D341Med (cell line): ENCODE results near the gene POFUT2.

Experiments
- DNase-seq: peaks from one replicate; pipeline ENCODE4 v3.0.0; 2012; ENCODE audit warnings: low spot score

Gene POFUT2

GRCh38 chr21:45282283-45283034 lies 5.2 kb downstream of the POFUT2 start:
- DNase-seq = no peak

DNA sequence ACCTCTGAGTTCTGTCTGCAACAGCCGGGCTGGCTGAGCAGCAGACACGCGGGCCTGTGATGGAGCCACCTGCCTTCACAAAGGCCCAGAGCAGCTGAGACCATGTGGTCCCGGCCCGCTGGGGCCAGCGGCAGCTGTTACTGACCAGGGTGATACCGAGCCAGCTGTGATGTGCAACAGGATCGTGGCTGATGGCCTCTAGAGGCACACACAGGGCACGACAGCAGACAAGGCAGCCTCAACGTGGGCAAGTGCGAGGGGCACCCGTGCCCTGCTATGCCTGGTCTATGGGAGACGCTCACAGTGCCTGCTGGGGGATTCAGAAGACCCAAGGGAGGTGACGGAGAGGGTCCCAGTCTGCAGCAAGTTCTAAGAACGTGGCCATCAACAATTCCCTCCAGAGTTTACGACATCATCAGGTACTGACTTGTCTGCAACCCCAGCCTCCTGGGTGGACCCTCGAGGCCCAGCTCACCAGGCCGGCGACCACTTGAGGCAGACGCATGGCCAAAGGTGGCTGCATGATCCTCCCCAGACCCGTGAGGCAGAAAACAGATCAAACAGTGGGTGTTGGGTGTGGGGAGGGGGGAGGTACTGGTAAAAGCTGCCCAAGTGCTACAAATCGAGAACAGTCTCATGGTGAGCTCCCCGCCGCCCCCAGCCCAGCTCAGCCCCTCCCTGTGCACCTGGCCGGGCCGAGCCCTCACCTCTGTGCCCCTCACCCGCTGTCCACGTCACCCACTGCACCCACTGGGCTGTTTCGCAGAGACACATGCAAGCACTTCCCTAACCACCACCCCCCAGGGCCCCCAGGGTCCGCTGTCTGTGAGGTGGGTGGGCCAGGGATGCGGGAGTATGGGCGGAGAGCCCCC lies 6.0 kb downstream of the POFUT2 start:
- DNase-seq = no peak

DNA sequence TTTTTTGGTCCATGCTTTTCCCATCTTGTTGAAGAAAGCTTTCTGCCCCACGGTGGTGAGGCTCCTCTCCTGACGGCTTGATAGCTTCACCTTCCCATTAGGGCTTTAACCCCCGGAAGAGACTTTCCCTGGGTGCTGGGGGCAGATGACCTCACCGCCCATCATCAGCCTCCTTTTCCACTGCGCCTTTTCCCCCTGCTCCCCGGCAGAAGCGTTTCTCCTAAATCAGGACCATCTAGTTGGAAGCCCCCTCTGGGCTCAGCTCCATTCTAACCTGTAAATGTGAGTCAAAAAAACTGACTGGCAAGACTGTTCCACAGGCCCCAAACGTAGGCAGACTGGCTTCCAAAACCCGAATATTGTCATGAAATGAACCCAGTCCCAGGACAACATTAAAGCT lies 6.7 kb downstream of the POFUT2 start:
- no peak for DNase-seq

DNA sequence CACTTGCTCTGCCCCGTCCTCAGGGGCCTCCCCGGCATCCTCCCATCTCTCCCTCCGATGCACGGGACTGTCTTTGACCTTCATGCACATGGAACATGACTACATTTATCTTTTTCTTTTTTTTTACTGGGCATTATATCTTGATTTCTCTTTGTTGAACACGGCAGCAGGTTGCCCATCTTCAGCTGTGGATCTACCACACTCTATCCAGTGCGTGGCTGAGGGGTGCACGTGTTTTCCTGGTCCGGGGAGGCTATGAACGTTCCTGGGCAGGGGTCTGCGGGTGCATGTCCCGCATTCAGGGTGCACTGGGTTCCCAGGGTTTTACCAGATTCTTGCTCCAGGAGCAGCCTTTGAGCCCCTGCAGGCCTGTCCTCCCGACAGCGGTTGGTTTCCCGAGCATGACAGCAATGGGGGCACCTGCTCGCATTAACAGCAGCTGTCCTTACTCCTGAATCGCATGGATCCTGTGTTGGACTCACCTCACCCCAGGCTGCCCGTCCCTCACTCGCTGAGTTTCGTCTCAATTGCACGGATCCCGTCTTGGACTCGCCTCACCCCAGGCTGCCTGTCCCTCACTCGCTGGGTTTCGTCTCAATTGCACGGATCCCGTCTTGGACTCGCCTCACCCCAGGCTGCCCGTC lies 7.4 kb downstream of the POFUT2 start:
- DNase-seq = no peak

DNA sequence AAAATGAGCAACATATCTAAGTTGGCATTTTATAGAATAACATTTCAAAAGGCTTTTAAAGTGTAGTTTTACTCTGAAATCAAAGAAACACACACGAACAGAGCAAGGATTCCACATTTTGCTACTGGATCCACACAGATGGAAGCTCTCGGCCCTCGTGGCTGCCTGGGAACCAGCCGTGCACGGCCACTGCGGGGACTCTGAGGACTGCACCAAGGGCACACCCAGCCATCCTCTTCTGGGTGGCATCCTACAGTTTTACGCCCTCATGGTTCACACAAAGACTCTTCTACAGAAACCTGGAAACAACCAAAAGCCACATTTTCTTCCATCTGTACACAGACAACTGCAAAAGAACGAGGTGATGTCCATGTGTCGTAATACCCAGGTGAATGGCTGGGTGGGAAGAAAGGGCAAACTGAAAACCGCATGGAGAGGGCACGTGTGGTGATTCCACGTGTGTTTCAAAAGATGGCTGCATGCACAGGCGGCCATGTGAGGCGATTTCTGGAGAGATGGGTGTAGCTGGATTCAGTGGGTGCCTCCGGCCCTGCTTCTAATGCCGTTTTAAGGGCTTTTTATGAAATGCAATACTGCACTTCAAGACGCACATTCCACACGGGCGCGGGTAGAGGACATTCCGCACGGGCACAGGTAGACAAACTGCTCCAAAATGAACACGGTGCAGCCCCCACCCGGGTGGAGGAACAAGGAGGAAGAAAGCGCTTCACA lies 8.1 kb downstream of the POFUT2 start:
- no peak for DNase-seq

DNA sequence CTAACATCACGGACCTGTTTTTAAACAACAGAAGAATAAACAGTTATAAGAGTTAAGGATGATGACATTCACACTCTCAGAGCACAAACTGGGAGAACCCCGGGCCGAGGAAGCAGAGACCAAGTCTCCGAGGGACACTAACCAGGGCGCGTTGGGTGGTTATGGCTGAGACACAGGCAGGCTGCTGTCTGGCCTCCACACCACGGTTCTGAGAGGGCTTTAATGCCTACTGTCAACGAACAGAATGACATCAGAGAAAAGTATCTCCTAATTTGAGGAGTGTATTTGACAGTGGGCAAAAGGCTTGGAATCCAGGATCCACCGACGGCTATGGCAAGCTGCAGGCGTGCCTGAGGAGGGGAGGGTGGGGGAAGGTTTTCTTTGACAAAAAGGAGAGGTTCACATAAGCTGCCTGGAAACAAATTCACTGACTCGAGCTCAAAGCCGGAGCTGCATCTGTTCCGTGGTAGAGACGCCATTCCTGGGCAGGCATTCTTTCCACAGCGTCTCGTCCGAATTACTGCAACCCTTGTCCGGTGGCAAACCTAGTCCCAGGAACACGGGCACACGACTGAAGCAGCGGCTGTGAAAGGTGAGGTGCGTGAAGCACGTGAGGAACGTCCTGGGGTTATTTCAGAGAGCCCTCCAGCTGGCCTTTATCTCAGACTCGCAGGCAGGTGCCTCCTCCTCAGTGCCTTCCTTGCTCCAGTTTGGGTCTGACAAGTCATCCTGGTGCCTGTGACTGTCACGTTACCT lies 9.4 kb downstream of the POFUT2 start:
- no peak for DNase-seq

DNA sequence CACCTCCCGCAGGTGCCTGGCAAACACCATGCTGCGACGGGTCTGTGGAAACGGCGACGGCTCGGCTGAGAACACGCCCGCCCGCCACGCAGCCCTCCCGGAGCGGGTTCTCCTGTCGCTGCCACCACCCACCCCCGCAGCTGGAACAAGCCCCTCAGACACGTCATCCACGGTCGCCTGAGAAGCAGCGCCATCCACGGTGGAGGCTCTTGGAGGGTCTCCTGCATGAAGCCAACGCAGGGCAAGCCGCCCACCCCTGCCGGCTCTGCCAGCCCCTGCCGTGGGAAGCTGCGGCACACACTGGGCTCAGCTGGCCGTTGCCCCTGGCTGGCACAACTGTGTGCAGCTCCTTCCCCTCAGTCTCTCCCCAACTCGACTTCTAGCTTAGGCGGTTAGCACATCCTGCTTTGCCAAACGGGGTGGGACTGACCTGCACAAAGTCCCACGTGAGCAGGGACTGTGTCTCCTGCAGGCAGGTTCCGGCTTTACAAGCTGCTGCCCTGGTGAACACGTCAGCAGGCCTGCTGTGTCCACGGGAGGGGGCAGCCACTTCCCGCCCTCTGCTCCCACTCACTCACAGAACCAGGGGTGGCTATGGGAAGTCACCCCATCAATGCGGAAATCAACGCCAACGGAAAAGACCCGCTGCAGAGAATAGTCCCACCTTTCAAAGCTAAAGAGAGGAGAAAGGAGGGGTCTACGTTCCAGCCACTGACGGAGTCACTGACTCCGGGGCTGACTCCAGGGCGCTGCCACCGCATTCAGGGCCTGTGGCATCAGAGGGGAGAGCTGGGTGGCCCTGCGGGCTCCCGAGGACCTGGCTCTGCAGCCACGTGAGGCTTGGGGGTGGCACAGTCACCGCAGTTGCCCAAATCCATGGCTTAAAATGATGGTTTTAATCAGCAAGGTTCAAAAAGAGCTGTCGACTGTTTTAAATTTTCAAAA lies 10.3 kb downstream of the POFUT2 start:
- DNase-seq = no peak

DNA sequence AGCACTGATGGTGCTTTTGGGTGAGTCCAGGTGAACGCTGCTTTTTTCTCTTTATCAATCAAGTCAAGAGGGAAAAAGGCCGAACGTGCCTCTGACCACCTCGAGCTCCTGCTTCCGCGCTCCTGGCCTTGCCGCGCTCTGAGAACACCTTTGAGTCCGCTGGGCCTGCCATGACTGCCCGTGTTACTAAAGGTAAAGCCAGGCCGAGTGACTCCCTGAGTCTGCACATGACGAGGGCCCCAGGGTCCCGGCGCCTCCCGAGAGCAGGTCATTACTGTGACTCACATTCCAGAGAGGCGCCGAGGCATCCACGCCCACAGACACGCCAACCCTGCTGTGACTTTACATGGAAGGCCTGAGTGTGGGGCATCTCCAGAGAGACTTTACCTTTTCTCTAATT lies 11.1 kb downstream of the POFUT2 start:
- DNase-seq = no peak

- DNase-seq = no peak
These were observed 17.3 kb downstream of the POFUT2 start for GRCh38 chr21:45270306-45270821.

GRCh38 chr21:45269861-45270260 lies 17.8 kb downstream of the POFUT2 start:
- no peak for DNase-seq

- no peak for DNase-seq
These were observed 20.3 kb downstream of the POFUT2 start for GRCh38 chr21:45267390-45267760.

GRCh38 chr21:45266518-45267389 lies 20.9 kb downstream of the POFUT2 start:
- peak; percentile 14 for DNase-seq

- peak; percentile 15 for DNase-seq
These were observed 21.8 kb downstream of the POFUT2 start for GRCh38 chr21:45265721-45266517.

DNA sequence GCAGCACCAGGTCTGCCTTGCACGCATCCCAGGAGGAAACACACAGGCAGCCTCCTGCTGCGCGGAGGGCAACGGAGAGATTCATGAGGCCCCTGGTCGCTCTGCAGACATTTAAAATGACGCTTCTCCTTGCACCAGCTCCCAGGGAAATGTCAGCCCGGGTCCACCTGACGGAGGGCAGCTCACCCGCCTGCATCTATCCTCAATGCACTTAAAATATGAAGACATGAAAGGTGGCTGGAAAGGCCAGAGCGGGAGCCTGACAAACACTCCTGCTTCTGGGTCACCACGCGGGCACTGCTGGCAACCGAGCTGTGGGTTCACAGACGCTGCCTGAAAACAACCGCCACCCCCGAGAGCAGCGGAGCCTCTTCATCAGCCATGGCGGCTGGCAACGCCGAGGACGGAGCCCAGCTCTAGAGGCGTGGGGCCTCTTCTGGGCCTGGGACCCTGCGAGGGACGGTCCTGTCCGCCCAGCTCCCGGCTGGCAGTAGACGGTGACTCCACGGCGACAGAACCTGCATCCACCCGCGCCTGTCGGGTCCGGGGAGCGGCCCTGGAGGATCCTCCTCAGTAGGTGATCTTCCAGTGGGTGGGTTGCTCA lies 22.7 kb downstream of the POFUT2 start:
- peak; percentile 20 for DNase-seq

DNA sequence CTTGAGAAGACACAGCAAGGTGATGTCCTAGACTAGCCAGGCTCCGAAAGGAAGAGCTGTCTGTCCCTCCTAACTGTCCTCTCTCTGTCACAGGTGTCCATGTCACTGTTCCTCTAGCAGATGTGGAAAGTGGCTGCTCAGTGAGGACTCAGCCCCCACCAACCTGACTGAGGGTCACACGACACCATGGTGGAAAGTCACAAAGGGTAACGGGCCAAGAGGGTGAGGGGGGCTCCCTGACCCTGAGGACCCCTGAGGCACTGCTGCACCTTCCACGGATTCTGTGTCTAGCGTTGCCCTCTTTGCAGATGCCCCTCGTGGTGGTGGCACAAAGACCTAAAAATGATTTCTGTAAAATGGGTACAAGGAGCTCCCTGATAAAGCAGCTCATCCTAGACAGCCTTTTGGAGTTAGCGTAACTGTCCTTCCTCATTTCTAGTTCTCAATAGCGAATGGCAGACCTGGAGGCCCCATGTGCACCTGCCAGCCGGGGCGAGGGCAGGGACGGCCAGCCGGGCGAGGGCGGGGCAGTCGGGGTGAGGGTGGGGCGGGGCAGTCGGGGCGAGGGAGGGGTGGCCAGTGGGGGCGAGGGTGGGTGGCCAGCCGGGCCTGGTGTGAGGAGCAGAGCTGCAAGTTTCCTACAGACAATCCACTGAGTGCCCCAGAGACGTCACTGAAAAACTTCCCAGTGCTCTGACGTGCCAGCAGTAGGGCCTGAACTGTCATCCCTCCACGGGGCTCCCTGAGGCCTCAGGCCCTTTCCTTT lies 23.4 kb downstream of the POFUT2 start:
- DNase-seq = peak; percentile 30

- DNase-seq = peak; percentile 21
These were observed 24.2 kb downstream of the POFUT2 start for GRCh38 chr21:45263534-45263933.

DNA sequence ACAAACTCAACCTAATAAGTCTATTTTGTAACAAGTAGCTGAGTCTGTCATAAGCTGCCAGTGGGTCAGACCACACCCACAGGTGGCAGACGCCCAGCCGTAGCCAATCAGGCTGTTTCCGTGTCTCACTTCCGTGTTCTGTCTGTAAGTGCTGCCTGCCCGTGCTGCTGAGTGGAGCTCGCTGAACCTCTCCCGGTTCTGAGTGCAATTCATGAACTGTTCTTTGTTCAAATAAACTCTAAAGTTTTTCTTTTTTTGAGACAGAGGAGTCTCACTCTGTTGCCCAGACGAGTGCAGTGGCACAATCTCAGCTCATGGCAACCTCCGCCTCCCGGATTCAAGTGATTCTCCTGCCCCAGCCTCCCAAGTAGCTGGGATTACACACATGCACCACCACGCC lies 25.1 kb downstream of the POFUT2 start:
- peak; percentile 25 for DNase-seq
